ENCODE measurements around the gene TRAP1. TPM values are rescaled to one million over a fixed set of nuclear protein-coding genes. Genes with fewer than 3 reads are reported as not detected.

The TRAP1 gene
- total and polyA plus RNA-seq, 8 donors = 39.5 to 460 (median 88.7) TPM

GRCh38 chr16:3696425-3697218, 20.7 kb downstream of the TRAP1 start:
- intact Hi-C loops (cut with DNase I; ENCODE audit: low total_unique reads) = loop anchor here (10.0 kb wide), 1 partner anchor 178 kb away; no protein-coding TSS in a partner anchor
- no peak overlapping the region for H3K4me3 ChIP-seq
- H3K27me3 ChIP-seq = no peaks in the 10 kb centered on the region
- H3K27ac ChIP-seq = peak overlapping the region; percentile 11 to 73 (median 49)
- peaks cover 8 to 18% (median 13%) of the 10 kb centered on the region in 4 donors for H3K4me1 ChIP-seq
- DNase-seq = peak; percentile 34 to 63
- WGBS, 5 donors = 36 to 62% (median 50%) methylated on average over 13 of the region's 13 CpGs
- H3K9me3 ChIP-seq = no peaks in the 10 kb centered on the region
- TF ChIP-seq CTCF (IDR thresholded peaks at IDR 0.05) (no peak), POLR2AphosphoS5 (IDR thresholded peaks at IDR 0.05) (no peak), EP300 (IDR thresholded peaks at IDR 0.05) (no peak), POLR2A (IDR thresholded peaks at IDR 0.05) (no peak)
- H3K36me3 ChIP-seq = peaks cover 0 to 12% (median 7%) of the 10 kb centered on the region in 4 donors

GRCh38 chr16:3695610-3696369, 21.5 kb downstream of the TRAP1 start:
- Histone ChIP-seq H3K27me3 (no peaks in the 10 kb centered on the region), H3K4me3 (no peak overlapping the region), H3K4me1 (peaks cover 10 to 25% (median 17%) of the 10 kb centered on the region in 4 donors), H3K27ac (peak overlapping the region; percentile 17 to 73 (median 49)), H3K36me3 (peaks cover 0 to 10% (median 7%) of the 10 kb centered on the region in 4 donors), H3K9me3 (no peaks in the 10 kb centered on the region)
- WGBS, 5 donors = 29 to 69% (median 47%) methylated on average over 19 of the region's 19 CpGs
- DNase-seq = peak; percentile 63 to 83
- intact Hi-C loops (cut with DNase I; ENCODE audit: low total_unique reads) = loop anchor here (10.0 kb wide), 1 partner anchor 179 kb away; no protein-coding TSS in a partner anchor
- TF ChIP-seq POLR2AphosphoS5 (IDR thresholded peaks at IDR 0.05) (no peak), EP300 (IDR thresholded peaks at IDR 0.05) (no peak), POLR2A (IDR thresholded peaks at IDR 0.05) (no peak), CTCF (IDR thresholded peaks at IDR 0.05) (no peak)

- Histone ChIP-seq H3K4me3 (no peak overlapping the region), H3K9me3 (no peaks in the 10 kb centered on the region), H3K36me3 (peaks cover 0 to 10% (median 9%) of the 10 kb centered on the region in 4 donors), H3K27me3 (no peaks in the 10 kb centered on the region), H3K4me1 (peaks cover 10 to 35% (median 27%) of the 10 kb centered on the region in 4 donors), H3K27ac (no peak overlapping the region)
- no peak for TF ChIP-seq EP300 (IDR thresholded peaks at IDR 0.05)
- intact Hi-C loops (cut with DNase I; ENCODE audit: low total_unique reads) = loop anchor here (10.0 kb wide), 1 partner anchor 181 kb away; no protein-coding TSS in a partner anchor
- no peak for DNase-seq
- 86 to 93% (median 91%) methylated on average over 9 of the region's 9 CpGs for WGBS, 5 donors
Observed at GRCh38 chr16:3694051-3694450, 23.3 kb downstream of the TRAP1 start.

- TF ChIP-seq POLR2AphosphoS5 (IDR thresholded peaks at IDR 0.05) (no peak), CTCF (IDR thresholded peaks at IDR 0.05) (no peak), EP300 (IDR thresholded peaks at IDR 0.05) (no peak), POLR2A (IDR thresholded peaks at IDR 0.05) (no peak)
- Histone ChIP-seq H3K4me3 (no peak overlapping the region), H3K27ac (peak overlapping the region in 1 of 5 donors; percentile 25), H3K4me1 (peaks cover 7 to 31% (median 24%) of the 10 kb centered on the region in 4 donors), H3K27me3 (no peaks in the 10 kb centered on the region), H3K36me3 (peaks cover 7 to 32% (median 30%) of the 10 kb centered on the region in 4 donors), H3K9me3 (no peaks in the 10 kb centered on the region)
- intact Hi-C loops (cut with DNase I; ENCODE audit: low total_unique reads) = loop anchor here (10.0 kb wide), 1 partner anchor 183 kb away; no protein-coding TSS in a partner anchor
- no peak for DNase-seq
- 79 to 93% (median 87%) methylated on average over 12 of the region's 12 CpGs for WGBS, 5 donors
Observed at GRCh38 chr16:3691761-3692160, 25.6 kb downstream of the TRAP1 start.

Measured in stomach (tissue), 9 donors.